Measurements from ENCODE around the gene GABRG3. TPM values are rescaled to one million over a fixed set of nuclear protein-coding genes. Genes with fewer than 3 reads are reported as not detected.

GABRG3 gene
- total and polyA plus RNA-seq, 9 of the 15 experiments (the other 6 are each of a cell fraction or from before 2014, with no cell fraction given), result 4.0 to 15.1 (median 11.2) TPM

DNA sequence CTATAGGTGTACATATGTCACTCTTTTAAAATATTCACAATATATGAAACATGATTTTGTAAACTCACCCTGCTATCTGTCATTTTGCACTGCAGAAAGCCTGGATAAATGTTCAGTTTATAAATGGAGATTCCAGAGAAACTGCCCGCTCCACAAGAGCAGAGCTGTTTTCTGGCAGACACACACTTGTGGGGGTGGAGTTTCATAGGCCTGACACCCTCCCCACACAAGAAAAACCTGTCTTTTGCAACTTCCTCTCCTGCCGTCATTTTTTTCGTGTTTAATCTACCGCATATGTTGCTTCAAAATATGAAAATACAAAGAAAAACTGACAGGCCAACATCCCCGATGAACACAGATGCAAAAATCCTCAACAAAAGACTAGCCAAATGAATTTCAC, 479.0 kb downstream of the GABRG3 start:
- no peaks in the 10 kb centered on the region for H4K20me1 ChIP-seq (replicated peaks; ENCODE audit: control insufficient read depth, insufficient read depth, low read length)
- no peak overlapping the region for H3K27ac ChIP-seq (ENCODE audit: extremely low read depth, low read depth, low read length)
- 39% methylated on average over 5 of the region's 5 CpGs for WGBS (ENCODE audit: insufficient coverage, low coverage, missing lambda C conversion rate)
- in situ Hi-C loops (cut with MboI), result no loop called here
- no peak overlapping the region for H2AFZ ChIP-seq (ENCODE audit: low read depth, low read length)
- TF ChIP-seq FOS (IDR thresholded peaks at IDR 0.05; ENCODE audit: extremely low read depth, insufficient read length), result no peak
- TF ChIP-seq TAL1 (IDR thresholded peaks at IDR 0.05), result no peak
- no peak for TF ChIP-seq CBFA2T3 (IDR thresholded peaks at IDR 0.05)
- no peak for TF ChIP-seq JUN (IDR thresholded peaks at IDR 0.05; ENCODE audit: borderline replicate concordance, low read depth, low read length)
- TF ChIP-seq JUN (CRISPR knock-in tag; IDR thresholded peaks at IDR 0.05; ENCODE audit: borderline replicate concordance), result no peak
- no peak for TF ChIP-seq FOSL1 (tag; conservative IDR thresholded peaks at IDR 0.05)
- TF ChIP-seq HEY1 (CRISPR knock-in tag; IDR thresholded peaks at IDR 0.05; ENCODE audit: borderline replicate concordance), result no peak
- no peak for TF ChIP-seq ILK (tag; IDR thresholded peaks at IDR 0.05; ENCODE audit: borderline replicate concordance, low read depth)
- TF ChIP-seq, protein P1, sequence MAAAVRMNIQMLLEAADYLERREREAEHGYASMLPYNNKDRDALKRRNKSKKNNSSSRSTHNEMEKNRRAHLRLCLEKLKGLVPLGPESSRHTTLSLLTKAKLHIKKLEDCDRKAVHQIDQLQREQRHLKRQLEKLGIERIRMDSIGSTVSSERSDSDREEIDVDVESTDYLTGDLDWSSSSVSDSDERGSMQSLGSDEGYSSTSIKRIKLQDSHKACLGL (CRISPR knock-in tag; IDR thresholded peaks at IDR 0.05; ENCODE audit: borderline replicate concordance, poor library complexity, severe bottlenecking), result no peak
- TF ChIP-seq CAMTA2 (CRISPR knock-in tag; conservative IDR thresholded peaks at IDR 0.05), result no peak
- TF ChIP-seq RAD21 (CRISPR knock-in tag; conservative IDR thresholded peaks at IDR 0.05 in 1 of 2, IDR thresholded peaks at IDR 0.05 in 1 of 2), result no peak
- no peak for TF ChIP-seq CBX1 (IDR thresholded peaks at IDR 0.05; ENCODE audit: low read depth)
- TF ChIP-seq ZBTB8A (IDR thresholded peaks at IDR 0.05; ENCODE audit: partially characterized antibody), result no peak
- TF ChIP-seq LCOR (CRISPR knock-in tag; IDR thresholded peaks at IDR 0.05), result no peak
- no peak for TF ChIP-seq MXI1 (IDR thresholded peaks at IDR 0.05; ENCODE audit: low read depth, low read length)
- no peak for TF ChIP-seq JUND (IDR thresholded peaks at IDR 0.05; ENCODE audit: borderline replicate concordance, low read depth, low read length)
- TF ChIP-seq JUND (tag; IDR thresholded peaks at IDR 0.05; ENCODE audit: borderline replicate concordance, low read depth, low read length), result no peak
- TF ChIP-seq, protein P2, sequence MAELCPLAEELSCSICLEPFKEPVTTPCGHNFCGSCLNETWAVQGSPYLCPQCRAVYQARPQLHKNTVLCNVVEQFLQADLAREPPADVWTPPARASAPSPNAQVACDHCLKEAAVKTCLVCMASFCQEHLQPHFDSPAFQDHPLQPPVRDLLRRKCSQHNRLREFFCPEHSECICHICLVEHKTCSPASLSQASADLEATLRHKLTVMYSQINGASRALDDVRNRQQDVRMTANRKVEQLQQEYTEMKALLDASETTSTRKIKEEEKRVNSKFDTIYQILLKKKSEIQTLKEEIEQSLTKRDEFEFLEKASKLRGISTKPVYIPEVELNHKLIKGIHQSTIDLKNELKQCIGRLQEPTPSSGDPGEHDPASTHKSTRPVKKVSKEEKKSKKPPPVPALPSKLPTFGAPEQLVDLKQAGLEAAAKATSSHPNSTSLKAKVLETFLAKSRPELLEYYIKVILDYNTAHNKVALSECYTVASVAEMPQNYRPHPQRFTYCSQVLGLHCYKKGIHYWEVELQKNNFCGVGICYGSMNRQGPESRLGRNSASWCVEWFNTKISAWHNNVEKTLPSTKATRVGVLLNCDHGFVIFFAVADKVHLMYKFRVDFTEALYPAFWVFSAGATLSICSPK (IDR thresholded peaks at IDR 0.05; ENCODE audit: borderline replicate concordance), result no peak
- H3K36me3 ChIP-seq (ENCODE audit: control insufficient read depth, insufficient read depth, low read length), result no peaks in the 10 kb centered on the region
- no peak overlapping the region for H3K9ac ChIP-seq (ENCODE audit: insufficient read depth in 1 of 2, low read depth in 2 of 2, low read length in 2 of 2)
- no TSS peak for BruUV-seq (replicated peaks)
- peaks cover 0 to 14% of the 10 kb centered on the region in 2 experiments; a peak in 2 of 5 replicates for H3K4me1 ChIP-seq (replicated peaks in 1 of 2; ENCODE audit: control insufficient read depth in 2 of 2, insufficient read depth in 2 of 2, low read length in 2 of 2)
- H3K4me2 ChIP-seq (ENCODE audit: insufficient read depth, low read length), result no peak overlapping the region
- H3K27me3 ChIP-seq (ENCODE audit: control insufficient read depth in 2 of 2, insufficient read depth in 2 of 2, low read length in 2 of 2), result no peaks in the 10 kb centered on the region
- no peak overlapping the region for H3K4me3 ChIP-seq
- FAIRE-seq (no peak), DNase-seq (ENCODE audit: extremely low read depth in 1 of 4, low spot score in 3 of 4) (no peak), ATAC-seq (no peak)
- ChIA-PET CTCF (ENCODE audit: low intra/inter-chr PET ratio) (no interaction called here), POLR2A (no interaction called here)
- intact Hi-C loops (cut with micrococcal nuclease), result no loop called here
- no peaks in the 10 kb centered on the region for H3K9me1 ChIP-seq (ENCODE audit: control insufficient read depth, insufficient read depth, low read length)
- H3K79me2 ChIP-seq (ENCODE audit: control insufficient read depth, insufficient read depth, low read length), result no peaks in the 10 kb centered on the region
- H3K9me3 ChIP-seq (replicated peaks; ENCODE audit: control insufficient read depth, insufficient read depth, low read depth, low read length), result no peaks in the 10 kb centered on the region

All from K562 (cell line).